ENCODE measurements around the gene CISH.
A peak's percentile ranks its signal among the peaks of the same experiment; 100 is the strongest.

The CISH gene

GRCh38 chr3:50594253-50594785 is 17.3 kb downstream of the CISH start:
- DNase-seq (ENCODE audit: low spot score), result no peak

GRCh38 chr3:50592568-50592967 is 19.0 kb downstream of the CISH start:
- no peak for DNase-seq (ENCODE audit: low spot score)

GRCh38 chr3:50591196-50591741 is 20.3 kb downstream of the CISH start:
- no peak for DNase-seq (ENCODE audit: low spot score)

GRCh38 chr3:50588759-50589433 is 22.7 kb downstream of the CISH start:
- DNase-seq (ENCODE audit: low spot score), result no peak

GRCh38 chr3:50587806-50588758 is 23.5 kb downstream of the CISH start:
- no peak for DNase-seq (ENCODE audit: low spot score)

- DNase-seq (ENCODE audit: low spot score), result no peak
These were observed 24.2 kb downstream of the CISH start for GRCh38 chr3:50587373-50587772.

- DNase-seq (ENCODE audit: low spot score), result no peak
These were observed 24.9 kb downstream of the CISH start for GRCh38 chr3:50586763-50587070.

- DNase-seq (ENCODE audit: low spot score), result no peak
These were observed 25.4 kb downstream of the CISH start for GRCh38 chr3:50585919-50586762.

GRCh38 chr3:50584391-50584790 is 27.2 kb downstream of the CISH start:
- no peak for DNase-seq (ENCODE audit: low spot score)

- DNase-seq (ENCODE audit: low spot score), result no peak
These were observed 27.7 kb downstream of the CISH start for GRCh38 chr3:50583897-50584296.

GRCh38 chr3:50582083-50582482 is 29.5 kb downstream of the CISH start:
- no peak for DNase-seq (ENCODE audit: low spot score)

GRCh38 chr3:50581459-50581842 is 30.1 kb downstream of the CISH start:
- no peak for DNase-seq (ENCODE audit: low spot score)

GRCh38 chr3:50580683-50581458 is 30.7 kb downstream of the CISH start:
- DNase-seq (ENCODE audit: low spot score), result no peak

GRCh38 chr3:50577348-50577747 is 34.2 kb downstream of the CISH start:
- no peak for DNase-seq (ENCODE audit: low spot score)

GRCh38 chr3:50575372-50575771 is 36.2 kb downstream of the CISH start:
- DNase-seq (ENCODE audit: low spot score), result no peak

- DNase-seq (ENCODE audit: low spot score), result no peak
These were observed 37.1 kb downstream of the CISH start for GRCh38 chr3:50574444-50574831.

GRCh38 chr3:50573566-50574443 is 37.8 kb downstream of the CISH start:
- no peak for DNase-seq (ENCODE audit: low spot score)

- no peak for DNase-seq (ENCODE audit: low spot score)
These were observed 38.7 kb downstream of the CISH start for GRCh38 chr3:50572801-50573371.

- peak; percentile 64 for DNase-seq (ENCODE audit: low spot score)
These were observed 39.4 kb downstream of the CISH start for GRCh38 chr3:50572158-50572557.

GRCh38 chr3:50571486-50571885 is 40.1 kb downstream of the CISH start:
- DNase-seq (ENCODE audit: low spot score), result no peak
